IgD-negative memory B cell (primary cell): ENCODE data around the gene MAP6. TPM values are rescaled to one million over a fixed set of nuclear protein-coding genes. Genes with fewer than 3 reads are reported as not detected.

Source experiments
- polyA plus RNA-seq: library from polyadenylated mRNA; unstranded; fragments of 300-500 nt; fragmentation: Illumina TruSeq; gene quantifications from one replicate; pipeline ENCODE4 v1.2.3, GENCODE V29; 2021

MAP6 gene
- polyA plus RNA-seq, 1 donor from 2014 or later: 0.53 TPM

Other genes with a start within 250 kb of the MAP6 start
- 0.48 TPM for gene KLHL35, start 235.8 kb downstream of the MAP6 start, polyA plus RNA-seq
- 27.8 TPM for gene GDPD5, start 143.1 kb downstream of the MAP6 start, polyA plus RNA-seq
- gene SERPINH1, start 106.8 kb downstream of the MAP6 start, polyA plus RNA-seq: 1.8 TPM
- gene MOGAT2, start 48.8 kb upstream of the MAP6 start, polyA plus RNA-seq: not detected
- gene DGAT2, start 99.7 kb upstream of the MAP6 start, polyA plus RNA-seq: 21.9 TPM
- gene UVRAG, start 146.2 kb upstream of the MAP6 start, polyA plus RNA-seq: 79.9 TPM